Measurements from ENCODE around the gene CNTNAP2.

GRCh38 chr7:146223851-146224250 lies 107.2 kb downstream of the CNTNAP2 start:
- TF ChIP-seq POLR2AphosphoS5 (IDR thresholded peaks at IDR 0.05; ENCODE audit: low read depth, low read length) (no peak), POLR2A (IDR thresholded peaks at IDR 0.05; ENCODE audit: low read depth, low read length) (no peak), TAF1 (IDR thresholded peaks at IDR 0.05; ENCODE audit: low read depth, low read length) (no peak), POU2F2 (IDR thresholded peaks at IDR 0.05; ENCODE audit: low read depth, low read length) (no peak), SPI1 (IDR thresholded peaks at IDR 0.05; ENCODE audit: low read depth, low read length) (no peak)
